HG03159 (cell line): ENCODE data around the gene XCL2.
"Not testable (repeated sequence)": the region's sequence is repeated elsewhere in the genome, so short reads cannot be mapped to it uniquely, and the experiment has no call there.

ENCODE experiments used
- ATAC-seq: cut with Tn5 transposase; IDR thresholded peaks from one replicate; pipeline ENCODE4 v1.9.1; 2021; ENCODE audit warnings: mild to moderate bottlenecking, moderate library complexity; ENCODE audit not compliant: unreplicated experiment

XCL2 gene

GRCh38 chr1:168560370-168560769, 16.6 kb upstream of the XCL2 start:
- no peak for ATAC-seq

- ATAC-seq = no peak
These were observed 12.8 kb upstream of the XCL2 start for GRCh38 chr1:168556647-168557046.

- no peak for ATAC-seq
These were observed 11.8 kb upstream of the XCL2 start for GRCh38 chr1:168555508-168556046.

DNA sequence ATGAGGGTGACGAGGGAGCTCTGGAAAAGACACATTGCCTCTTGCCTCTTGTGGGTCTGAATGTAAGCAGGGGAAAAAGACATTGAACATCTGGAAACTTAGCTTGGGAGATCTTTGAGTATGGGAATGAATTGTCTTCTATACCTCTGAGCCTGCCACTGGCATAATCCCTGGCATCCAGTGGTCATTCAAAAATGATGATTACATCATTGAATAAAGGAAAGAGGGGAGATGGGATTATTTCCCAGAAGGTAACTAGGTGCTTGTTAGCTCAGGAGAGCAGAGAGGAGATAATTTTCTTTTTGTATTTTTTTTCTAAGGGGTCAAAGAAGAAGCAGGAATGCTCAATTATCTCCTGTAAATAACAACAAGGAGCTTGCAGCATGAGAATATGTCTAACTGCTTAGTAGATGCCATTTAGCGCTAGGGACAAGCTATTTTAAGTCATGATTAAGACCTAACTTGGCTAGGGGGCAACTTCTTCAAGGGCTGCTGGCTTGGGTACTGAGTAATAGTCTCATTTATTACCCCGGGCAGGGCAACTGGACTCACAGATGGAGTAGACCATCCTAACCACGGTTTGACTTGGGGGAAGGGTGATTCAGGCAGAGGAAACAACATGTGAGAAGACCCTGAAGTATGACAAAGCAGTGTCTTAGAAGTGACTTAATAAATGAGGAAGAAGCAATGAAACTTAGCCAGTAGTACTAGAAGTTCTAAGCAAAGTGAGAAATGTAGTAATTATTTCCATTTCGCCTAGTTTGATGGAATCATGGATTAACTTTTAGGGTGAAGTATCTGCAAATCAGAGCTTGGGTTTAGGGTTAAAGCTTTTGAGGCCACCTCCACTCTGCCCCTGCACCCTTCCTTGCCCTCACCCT, 11.0 kb upstream of the XCL2 start:
- ATAC-seq = no peak

GRCh38 chr1:168553680-168554553, 10.1 kb upstream of the XCL2 start:
- no peak for ATAC-seq

GRCh38 chr1:168552961-168553360, 9.2 kb upstream of the XCL2 start:
- no peak for ATAC-seq

DNA sequence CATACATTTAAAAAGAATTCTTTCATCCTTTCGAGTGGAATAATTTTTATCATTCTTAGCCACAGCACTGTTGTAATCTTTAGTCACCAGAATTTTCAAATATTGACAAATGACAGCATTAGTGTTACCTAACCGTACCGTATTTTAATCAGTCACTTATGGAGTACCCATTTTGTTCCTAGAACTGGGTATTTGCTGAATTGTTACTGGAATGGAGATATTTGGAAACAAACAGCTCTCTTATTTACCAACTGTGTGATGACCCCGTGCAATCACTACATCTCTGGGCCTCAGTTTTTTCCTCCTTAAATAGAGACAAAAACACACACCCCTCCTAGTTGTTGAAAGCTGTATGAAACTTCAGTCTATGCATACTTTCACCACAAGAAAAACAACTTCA, 7.9 kb upstream of the XCL2 start:
- no peak for ATAC-seq

- ATAC-seq = no peak
These were observed 7.2 kb upstream of the XCL2 start for GRCh38 chr1:168550971-168551370.

DNA sequence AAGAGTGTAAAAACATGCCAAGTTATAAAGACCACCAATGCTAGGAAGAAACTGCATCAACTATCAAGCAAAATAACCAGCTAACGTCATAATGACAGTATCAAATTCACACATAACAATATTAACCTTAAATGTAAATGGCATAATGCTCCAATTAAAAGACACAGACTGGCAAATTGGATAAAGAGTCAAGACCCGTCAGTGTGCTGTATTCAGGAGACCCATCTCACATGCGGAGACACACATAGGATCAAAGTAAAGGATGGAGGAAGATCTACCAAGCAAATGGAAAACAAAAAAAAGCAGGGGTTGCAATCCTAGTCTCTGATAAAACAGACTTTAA, 2.7 kb upstream of the XCL2 start:
- not testable (repeated sequence) for ATAC-seq

DNA sequence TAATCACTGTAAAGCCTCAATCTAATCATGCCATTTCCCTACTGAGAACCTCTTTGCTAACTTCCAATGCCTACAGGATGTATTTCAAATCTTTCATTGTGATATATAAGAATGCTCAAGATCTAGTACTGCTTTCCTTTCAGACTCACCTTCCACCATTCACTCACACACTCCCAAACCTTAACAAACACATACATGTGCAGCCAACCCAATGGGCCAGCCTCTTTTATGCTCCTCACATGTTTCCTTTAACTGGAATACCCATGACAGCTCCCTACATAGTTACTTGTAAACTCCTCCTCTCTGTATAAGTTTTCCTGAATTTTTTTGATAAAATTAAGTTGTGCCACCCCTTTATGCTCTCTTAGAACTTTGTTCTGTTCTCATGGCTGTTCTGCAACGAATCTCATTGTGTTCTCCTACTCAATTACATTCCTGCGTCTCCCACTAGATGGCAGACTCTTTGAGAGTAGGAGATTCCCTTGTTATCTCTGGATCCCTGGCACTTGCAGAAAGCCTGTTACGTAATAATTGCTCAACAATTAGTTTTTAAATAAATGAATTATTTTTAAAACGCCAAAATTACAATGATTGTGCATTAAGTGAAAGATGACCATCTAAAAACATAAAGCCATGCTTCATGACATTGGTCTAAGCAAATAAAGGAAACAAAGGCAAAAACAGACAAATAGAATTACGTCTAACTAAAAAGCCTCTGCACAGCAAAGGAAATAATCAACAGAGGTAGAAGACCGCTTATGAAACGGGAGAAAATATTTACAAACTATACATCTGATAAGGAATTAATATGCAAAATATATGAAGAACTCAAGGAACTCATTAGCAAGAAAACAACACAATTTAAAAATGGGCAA, 2.1 kb upstream of the XCL2 start:
- not testable (repeated sequence) for ATAC-seq

DNA sequence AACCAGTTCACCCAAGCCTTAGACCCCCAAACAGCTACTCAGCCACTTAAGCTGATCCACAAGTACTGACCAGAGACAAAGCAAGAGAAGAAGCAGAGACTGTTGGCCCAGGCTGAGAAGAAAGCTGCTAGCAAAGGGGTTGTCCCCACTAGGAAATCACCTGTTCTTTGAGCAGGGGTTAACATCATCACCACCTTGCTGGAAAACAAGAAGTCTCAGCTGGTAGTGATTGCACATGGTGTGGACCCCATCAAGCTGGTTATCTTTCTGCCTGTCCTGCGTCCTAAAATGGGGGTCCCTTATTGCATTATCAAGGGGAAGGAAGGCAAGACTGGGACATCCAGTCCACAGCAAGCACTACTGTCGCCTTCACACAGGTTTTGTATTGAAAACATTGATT, 819 bp downstream of the XCL2 start:
- ATAC-seq = not testable (repeated sequence)

DNA sequence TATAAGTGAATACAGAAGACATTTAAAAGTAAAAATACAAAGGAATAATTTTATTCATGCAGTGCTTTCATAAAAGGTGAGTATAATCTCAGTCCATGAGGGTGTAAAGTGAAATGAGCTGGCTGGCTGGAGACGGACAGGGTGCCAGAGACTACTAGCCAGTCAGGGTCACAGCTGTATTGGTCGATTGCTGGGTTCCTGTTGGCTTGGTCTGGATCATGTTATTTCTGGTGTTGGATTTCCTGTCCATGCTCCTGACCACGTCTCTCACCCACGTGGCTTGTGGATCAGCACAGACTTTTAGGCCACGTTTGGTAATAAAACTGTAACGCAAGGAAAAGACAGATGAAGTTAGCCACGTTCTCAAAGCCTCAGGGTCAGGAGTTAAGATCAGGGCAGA, 3.0 kb downstream of the XCL2 start:
- not testable (repeated sequence) for ATAC-seq

- no peak for ATAC-seq
These were observed 8.3 kb downstream of the XCL2 start for GRCh38 chr1:168535536-168535935.

- no peak for ATAC-seq
These were observed 12.0 kb downstream of the XCL2 start for GRCh38 chr1:168531615-168532345.

- no peak for ATAC-seq
These were observed 14.3 kb downstream of the XCL2 start for GRCh38 chr1:168529518-168529917.

DNA sequence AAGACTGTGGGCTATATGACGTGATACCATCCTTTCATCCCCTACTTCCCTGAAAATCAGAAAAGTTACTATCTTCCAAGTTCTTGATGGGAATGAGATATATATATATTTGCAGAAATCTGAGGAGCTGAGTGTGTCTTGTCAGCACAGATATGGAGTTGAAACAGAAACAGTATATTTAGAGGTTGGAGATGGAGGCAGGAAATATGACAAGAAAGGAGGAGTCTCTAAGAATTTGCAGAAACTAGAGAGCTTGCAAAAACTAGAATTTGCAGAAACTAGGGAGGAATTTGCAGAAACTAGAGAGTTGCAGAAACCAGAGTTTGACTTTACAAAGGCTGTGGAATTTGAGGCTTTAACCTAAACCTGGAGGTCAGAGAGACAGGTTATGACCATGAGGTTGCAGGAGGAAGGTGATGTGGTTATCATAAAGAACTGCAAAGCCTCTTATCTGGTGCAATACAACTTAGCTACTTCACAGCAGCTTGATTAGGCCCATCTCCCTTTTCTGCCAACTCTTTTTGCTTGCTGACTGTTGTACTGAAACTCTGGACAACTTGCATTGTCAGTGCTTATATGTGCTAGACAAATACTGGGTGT, 22.3 kb downstream of the XCL2 start:
- no peak for ATAC-seq

- no peak for ATAC-seq
These were observed 23.0 kb downstream of the XCL2 start for GRCh38 chr1:168520832-168521231.

DNA sequence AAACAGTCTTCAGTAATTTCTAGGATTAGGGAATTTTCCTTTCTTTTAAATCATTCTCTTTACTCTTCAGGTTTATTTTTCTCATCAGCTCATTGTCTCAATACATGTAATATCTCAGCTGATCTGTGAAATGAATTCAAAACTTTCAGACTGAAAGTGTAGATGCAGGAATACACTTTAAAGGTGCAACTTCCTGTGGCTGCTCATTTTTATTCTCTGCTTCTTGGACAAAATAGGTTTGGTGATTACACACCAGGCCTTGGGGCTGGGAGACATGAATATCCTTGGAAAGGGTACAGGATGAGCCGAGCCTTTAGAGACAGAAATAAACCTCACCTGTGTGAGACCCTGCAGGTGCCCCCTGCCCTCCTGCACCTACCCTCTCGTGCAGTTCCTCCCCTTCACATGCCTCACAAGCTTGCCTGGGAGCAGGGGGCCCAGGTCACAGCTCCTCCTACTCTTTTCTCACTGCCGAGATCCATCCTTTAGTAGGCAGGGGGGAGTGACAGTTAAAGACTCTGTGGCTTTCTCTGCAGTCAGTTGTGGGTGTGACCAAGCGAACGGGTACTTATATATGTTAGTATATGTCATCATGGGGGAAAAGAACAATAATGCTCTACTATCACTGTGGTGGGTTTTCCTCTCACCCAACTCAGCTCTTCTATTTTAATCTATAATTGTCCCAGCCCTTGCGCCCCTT, 23.6 kb downstream of the XCL2 start:
- no peak for ATAC-seq

- no peak for ATAC-seq
These were observed 25.0 kb downstream of the XCL2 start for GRCh38 chr1:168518813-168519212.
